Mesendoderm (in vitro differentiated cells): ENCODE data around the gene PIGO.

Experiments
- DNase-seq: peaks from one replicate; pipeline ENCODE4 v3.0.0; 2013
- H2AK5ac ChIP-seq: 2 replicates; pipeline ENCODE4 v1.6.1; 2013; ENCODE audit warnings: low read length, inconsistent platforms
- H2BK120ac ChIP-seq: 2 replicates; pipeline ENCODE4 v1.6.1; 2013; ENCODE audit warnings: low read depth, mild to moderate bottlenecking, low read length, moderate library complexity, mixed read lengths
- H2BK15ac ChIP-seq: replicated peaks from 2 replicates; pipeline ENCODE4 v1.6.1; 2013; ENCODE audit warnings: low read depth, mild to moderate bottlenecking, moderate library complexity
- H2BK5ac ChIP-seq: 2 replicates; pipeline ENCODE4 v1.6.1; 2013; ENCODE audit warnings: low read length, inconsistent platforms
- H3K18ac ChIP-seq: 2 replicates; pipeline ENCODE4 v1.6.1; 2013; ENCODE audit warnings: mild to moderate bottlenecking, low read length, mixed read lengths
- H3K23ac ChIP-seq: one replicate; pipeline ENCODE4 v1.6.1; 2013; ENCODE audit warnings: low read length
- H3K27ac ChIP-seq: 2 replicates; pipeline ENCODE4 v1.5.1; 2013; ENCODE audit warnings: low read depth, mild to moderate bottlenecking, inconsistent platforms, low read length, moderate library complexity
- H3K27me3 ChIP-seq: 2 replicates; pipeline ENCODE4 v1.6.1; 2013; ENCODE audit warnings: low read length, control low read depth, mild to moderate bottlenecking, inconsistent platforms; ENCODE audit not compliant: insufficient read depth, poor library complexity
- H3K36me3 ChIP-seq: 2 replicates; pipeline ENCODE4 v1.6.1; 2013; ENCODE audit warnings: low read length, inconsistent platforms; ENCODE audit not compliant: control insufficient read depth, insufficient read depth
- H3K4ac ChIP-seq: one replicate; pipeline ENCODE4 v1.6.1; 2013; ENCODE audit warnings: low read depth, mild to moderate bottlenecking, low read length, moderate library complexity
- H3K4me1 ChIP-seq: 2 replicates; pipeline ENCODE4 v1.6.1; 2013; ENCODE audit warnings: low read depth, low read length, inconsistent platforms; ENCODE audit not compliant: control insufficient read depth
- H3K4me2 ChIP-seq: 2 replicates; pipeline ENCODE4 v1.6.1; 2013; ENCODE audit warnings: low read length
- H3K4me3 ChIP-seq: 2 replicates; pipeline ENCODE4 v1.5.1; 2013; ENCODE audit warnings: mild to moderate bottlenecking, low read length
- H3K56ac ChIP-seq: one replicate; pipeline ENCODE4 v1.6.1; 2013; ENCODE audit warnings: low read length
- H3K79me1 ChIP-seq: 2 replicates; pipeline ENCODE4 v1.6.1; 2013; ENCODE audit warnings: low read length, inconsistent platforms
- H3K79me2 ChIP-seq: 2 replicates; pipeline ENCODE4 v1.6.1; 2013; ENCODE audit warnings: mild to moderate bottlenecking, low read length; ENCODE audit not compliant: control insufficient read depth, insufficient read depth
- H3K9ac ChIP-seq: 2 replicates; pipeline ENCODE4 v1.6.1; 2013; ENCODE audit warnings: low read length, inconsistent platforms
- H4K5ac ChIP-seq: one replicate; pipeline ENCODE4 v1.6.1; 2013; ENCODE audit warnings: low read length
- H4K8ac ChIP-seq: one replicate; pipeline ENCODE4 v1.6.1; 2013; ENCODE audit warnings: low read depth, mild to moderate bottlenecking, control low read depth, low read length, moderate library complexity
- WGBS: extraction: QIAGEN DNeasy Blood & Tissue Kit; methylation state at CpG from one replicate; pipeline ENCODE4 v1.1.7; 2013; ENCODE audit warnings: low lambda C conversion rate, missing lambda C conversion rate; ENCODE audit not compliant: insufficient coverage; ENCODE audit errors: extremely low coverage; 5-methylcytosine and 5-hydroxymethylcytosine counted together

PIGO gene

GRCh38 chr9:35108461-35108860 is 12.1 kb upstream of the PIGO start:
- no CpG with 5 or more reads among the region's 6 CpGs for WGBS
- Histone ChIP-seq H3K36me3 (no peaks in the 10 kb centered on the region), H3K9ac (no peak overlapping the region)

GRCh38 chr9:35107297-35108290 is 11.2 kb upstream of the PIGO start:
- H3K27ac ChIP-seq: no peak overlapping the region
- H3K4ac ChIP-seq: no peak overlapping the region
- no peak overlapping the region for H3K23ac ChIP-seq
- H3K79me1 ChIP-seq: peaks cover 8% of the 10 kb centered on the region
- peaks cover 3% of the 10 kb centered on the region for H3K4me1 ChIP-seq
- H3K27me3 ChIP-seq: no peaks in the 10 kb centered on the region
- DNase-seq: no peak
- H2AK5ac ChIP-seq: no peak overlapping the region
- no peak overlapping the region for H2BK15ac ChIP-seq
- H3K36me3 ChIP-seq: no peaks in the 10 kb centered on the region
- H3K4me3 ChIP-seq: no peak overlapping the region
- WGBS: no CpG with 5 or more reads among the region's 18 CpGs
- no peak overlapping the region for H3K18ac ChIP-seq
- no peak overlapping the region for H3K4me2 ChIP-seq
- no peak overlapping the region for H2BK120ac ChIP-seq
- no peak overlapping the region for H2BK5ac ChIP-seq
- H3K79me2 ChIP-seq: peaks cover under 1% of the 10 kb centered on the region
- no peak overlapping the region for H3K56ac ChIP-seq
- H4K8ac ChIP-seq: no peak overlapping the region
- H4K5ac ChIP-seq: no peak overlapping the region
- H3K9ac ChIP-seq: no peak overlapping the region

More at GRCh38 chr9:35108461-35108860, 12.1 kb upstream of the PIGO start:
- H3K23ac ChIP-seq: no peak overlapping the region
- H3K56ac ChIP-seq: no peak overlapping the region
- no peak overlapping the region for H3K4me3 ChIP-seq
- H3K4me1 ChIP-seq: peaks cover 3% of the 10 kb centered on the region
- peaks cover 10% of the 10 kb centered on the region for H3K79me1 ChIP-seq
- DNase-seq: no peak
- H2BK120ac ChIP-seq: no peak overlapping the region
- no peak overlapping the region for H3K27ac ChIP-seq
- no peak overlapping the region for H2BK5ac ChIP-seq
- H4K8ac ChIP-seq: no peak overlapping the region
- H4K5ac ChIP-seq: no peak overlapping the region
- no peaks in the 10 kb centered on the region for H3K79me2 ChIP-seq
- no peak overlapping the region for H3K18ac ChIP-seq
- no peak overlapping the region for H2AK5ac ChIP-seq
- no peak overlapping the region for H3K4ac ChIP-seq
- no peak overlapping the region for H3K4me2 ChIP-seq
- no peak overlapping the region for H2BK15ac ChIP-seq
- no peaks in the 10 kb centered on the region for H3K27me3 ChIP-seq

GRCh38 chr9:35106343-35106730 is 9.9 kb upstream of the PIGO start:
- Histone ChIP-seq H3K27me3 (no peaks in the 10 kb centered on the region), H3K4ac (no peak overlapping the region), H2BK15ac (no peak overlapping the region), H3K27ac (no peak overlapping the region), H3K36me3 (no peaks in the 10 kb centered on the region), H2BK5ac (no peak overlapping the region), H3K4me3 (no peak overlapping the region), H3K56ac (no peak overlapping the region), H3K79me2 (peaks cover 13% of the 10 kb centered on the region), H3K4me1 (peaks cover 5% of the 10 kb centered on the region), H3K4me2 (no peak overlapping the region), H4K5ac (no peak overlapping the region), H3K79me1 (peaks cover 16% of the 10 kb centered on the region), H3K18ac (no peak overlapping the region), H3K9ac (no peak overlapping the region), H2AK5ac (no peak overlapping the region), H3K23ac (no peak overlapping the region), H2BK120ac (no peak overlapping the region), H4K8ac (no peak overlapping the region)
- DNase-seq: no peak
- WGBS: no CpG with 5 or more reads among the region's 7 CpGs

- H3K79me1 ChIP-seq: peaks cover 14% of the 10 kb centered on the region
- H3K56ac ChIP-seq: no peak overlapping the region
- H3K27ac ChIP-seq: no peak overlapping the region
- no peak overlapping the region for H3K4ac ChIP-seq
- no peaks in the 10 kb centered on the region for H3K36me3 ChIP-seq
- H3K9ac ChIP-seq: no peak overlapping the region
- H4K5ac ChIP-seq: no peak overlapping the region
- H2BK15ac ChIP-seq: no peak overlapping the region
- H3K18ac ChIP-seq: no peak overlapping the region
- H2BK120ac ChIP-seq: no peak overlapping the region
- peaks cover 4% of the 10 kb centered on the region for H3K4me1 ChIP-seq
- H2AK5ac ChIP-seq: no peak overlapping the region
- WGBS: no CpG with 5 or more reads among the region's 13 CpGs
- H3K79me2 ChIP-seq: peaks cover 13% of the 10 kb centered on the region
- no peak overlapping the region for H4K8ac ChIP-seq
- H2BK5ac ChIP-seq: no peak overlapping the region
- no peak overlapping the region for H3K23ac ChIP-seq
- DNase-seq: no peak
- no peak overlapping the region for H3K4me2 ChIP-seq
- no peaks in the 10 kb centered on the region for H3K27me3 ChIP-seq
- H3K4me3 ChIP-seq: no peak overlapping the region
These were observed 9.4 kb upstream of the PIGO start for GRCh38 chr9:35105571-35106342.

- no peak overlapping the region for H3K18ac ChIP-seq
- WGBS: no CpG with 5 or more reads among the region's 12 CpGs
- H3K27ac ChIP-seq: no peak overlapping the region
These were observed 8.7 kb upstream of the PIGO start for GRCh38 chr9:35105126-35105525.

More at GRCh38 chr9:35105126-35105525, 8.7 kb upstream of the PIGO start:
- H2BK15ac ChIP-seq: no peak overlapping the region
- no peak overlapping the region for H2BK5ac ChIP-seq
- H2AK5ac ChIP-seq: no peak overlapping the region
- no peak overlapping the region for H3K4ac ChIP-seq
- no peak overlapping the region for H4K8ac ChIP-seq
- no peak overlapping the region for H3K23ac ChIP-seq
- H3K4me2 ChIP-seq: no peak overlapping the region
- H3K79me1 ChIP-seq: peaks cover 11% of the 10 kb centered on the region
- H3K4me1 ChIP-seq: peaks cover 2% of the 10 kb centered on the region
- no peak overlapping the region for H3K9ac ChIP-seq
- no peaks in the 10 kb centered on the region for H3K27me3 ChIP-seq
- DNase-seq: no peak
- H4K5ac ChIP-seq: no peak overlapping the region
- peaks cover 13% of the 10 kb centered on the region for H3K79me2 ChIP-seq
- H3K56ac ChIP-seq: no peak overlapping the region
- no peak overlapping the region for H3K4me3 ChIP-seq
- H2BK120ac ChIP-seq: no peak overlapping the region
- H3K36me3 ChIP-seq: no peaks in the 10 kb centered on the region
